ENCODE results near the gene SYNPO2L. TPM values are rescaled to one million over a fixed set of nuclear protein-coding genes. Genes with fewer than 3 reads are reported as not detected.

Gene SYNPO2L
- total RNA-seq, 4 donors from 2014 or later, result 0.14 to 4.5 TPM; not detected in 2

DNA sequence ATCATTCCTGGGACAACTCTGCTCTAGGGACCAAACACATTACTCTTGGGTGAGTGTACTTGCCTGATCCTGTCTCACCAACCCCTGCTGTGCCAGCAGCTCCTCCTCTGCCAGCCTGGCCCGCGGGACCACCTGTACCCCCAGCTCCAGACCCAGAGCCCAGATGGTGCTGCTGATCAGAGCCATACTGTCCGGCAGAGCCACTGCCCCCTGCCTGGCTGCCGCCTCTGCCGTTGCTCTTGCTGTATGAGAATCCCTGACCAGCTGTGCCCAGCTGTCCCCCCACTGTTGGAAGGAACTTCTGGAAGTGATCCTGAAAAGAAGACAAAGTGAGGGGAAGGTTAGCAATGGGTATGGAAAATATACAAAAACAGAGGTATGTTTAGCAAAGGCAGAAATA lies 21.4 kb downstream of the SYNPO2L start:
- DNase-seq, result no peak
- TF ChIP-seq CTCF (IDR thresholded peaks at IDR 0.05), result no peak
- no peak for TF ChIP-seq POLR2A (IDR thresholded peaks at IDR 0.05)
- no peak for TF ChIP-seq EP300 (IDR thresholded peaks at IDR 0.05; ENCODE audit: low read depth)
- TF ChIP-seq POLR2AphosphoS5 (IDR thresholded peaks at IDR 0.05), result no peak
- H3K4me3 ChIP-seq, result no peak overlapping the region
- H3K36me3 ChIP-seq, result no peaks in the 10 kb centered on the region
- intact Hi-C loops (cut with DNase I; ENCODE audit: low total_unique reads), result no loop called here
- no peaks in the 10 kb centered on the region for H3K4me1 ChIP-seq
- no peak overlapping the region for H3K27ac ChIP-seq
- H3K9me3 ChIP-seq, result no peaks in the 10 kb centered on the region
- H3K27me3 ChIP-seq, result no peaks in the 10 kb centered on the region
- WGBS, 2 donors (ENCODE audit: low coverage in 1 of 2), result 74% methylated on average over 5 of the region's 5 CpGs; no CpG with 5 or more reads in 1 of the 2 donors
- in situ Hi-C loops (cut with MboI; ENCODE audit: low pct_ligation_motif_present in 1 of 4, low pct_unique_long_range_greater_than_20kb in 1 of 4, low sequenced_read_pairs in 3 of 4), result loop anchor here in 1 of 4 donors (25.0 kb wide), 1 partner anchor 372 kb away; the partner anchor contains the start of gene MRPS16

GRCh38 chr10:73629165-73629564 lies 26.7 kb downstream of the SYNPO2L start:
- intact Hi-C loops (cut with DNase I; ENCODE audit: low total_unique reads) (no loop called here), in situ Hi-C loops (cut with MboI; ENCODE audit: low pct_ligation_motif_present in 1 of 4, low pct_unique_long_range_greater_than_20kb in 1 of 4, low sequenced_read_pairs in 3 of 4) (loop anchor here in 1 of 4 donors (25.0 kb wide), 1 partner anchor 367 kb away; the partner anchor contains the start of gene MRPS16)
- H3K4me1 ChIP-seq, result peaks cover 0 to 32% (median 16%) of the 10 kb centered on the region in 4 donors
- H3K27ac ChIP-seq, result peak overlapping the region; percentile 61 to 71 (median 66)
- 90 to 92% methylated on average over 2 to 5 of the region's 5 CpGs for WGBS, 2 donors (ENCODE audit: low coverage in 1 of 2)
- H3K36me3 ChIP-seq, result no peaks in the 10 kb centered on the region
- H3K27me3 ChIP-seq, result no peaks in the 10 kb centered on the region
- TF ChIP-seq POLR2A (IDR thresholded peaks at IDR 0.05) (no peak), CTCF (IDR thresholded peaks at IDR 0.05) (no peak), EP300 (IDR thresholded peaks at IDR 0.05; ENCODE audit: low read depth) (no peak), POLR2AphosphoS5 (IDR thresholded peaks at IDR 0.05) (no peak)
- no peaks in the 10 kb centered on the region for H3K9me3 ChIP-seq
- no peak overlapping the region for H3K4me3 ChIP-seq
- no peak for DNase-seq

- Histone ChIP-seq H3K4me3 (no peak overlapping the region), H3K27ac (peak overlapping the region; percentile 61 to 71 (median 66)), H3K4me1 (peaks cover 0 to 32% (median 16%) of the 10 kb centered on the region in 4 donors), H3K27me3 (no peaks in the 10 kb centered on the region), H3K9me3 (no peaks in the 10 kb centered on the region), H3K36me3 (no peaks in the 10 kb centered on the region)
- TF ChIP-seq POLR2AphosphoS5 (IDR thresholded peaks at IDR 0.05), result peak in 1 of 3 donors; percentile 43
- no peak for TF ChIP-seq POLR2A (IDR thresholded peaks at IDR 0.05)
- 43 to 56% methylated on average over 7 of the region's 7 CpGs for WGBS, 2 donors (ENCODE audit: low coverage in 1 of 2)
- peak; percentile 64 for DNase-seq
- intact Hi-C loops (cut with DNase I; ENCODE audit: low total_unique reads), result no loop called here
- in situ Hi-C loops (cut with MboI; ENCODE audit: low pct_ligation_motif_present in 1 of 4, low pct_unique_long_range_greater_than_20kb in 1 of 4, low sequenced_read_pairs in 3 of 4), result loop anchor here in 1 of 4 donors (25.0 kb wide), 1 partner anchor 366 kb away; the partner anchor contains the start of gene MRPS16
These were observed 27.4 kb downstream of the SYNPO2L start for GRCh38 chr10:73628405-73628804.

GRCh38 chr10:73627300-73627699 lies 28.5 kb downstream of the SYNPO2L start:
- intact Hi-C loops (cut with DNase I; ENCODE audit: low total_unique reads), result no loop called here
- no peak for DNase-seq

More at GRCh38 chr10:73627300-73627699, 28.5 kb downstream of the SYNPO2L start:
- WGBS, 2 donors (ENCODE audit: low coverage in 1 of 2), result 94 to 100% methylated on average over 6 of the region's 6 CpGs
- H3K4me1 ChIP-seq, result peaks cover 0 to 34% (median 16%) of the 10 kb centered on the region in 4 donors
- H3K9me3 ChIP-seq, result no peaks in the 10 kb centered on the region
- TF ChIP-seq EP300 (IDR thresholded peaks at IDR 0.05; ENCODE audit: low read depth) (no peak), CTCF (IDR thresholded peaks at IDR 0.05) (no peak), POLR2A (IDR thresholded peaks at IDR 0.05) (no peak), POLR2AphosphoS5 (IDR thresholded peaks at IDR 0.05) (no peak)
- H3K27me3 ChIP-seq, result no peaks in the 10 kb centered on the region
- H3K4me3 ChIP-seq, result no peak overlapping the region
- peak overlapping the region in 1 of 4 donors; percentile 71 for H3K27ac ChIP-seq
- no peaks in the 10 kb centered on the region for H3K36me3 ChIP-seq
- in situ Hi-C loops (cut with MboI; ENCODE audit: low pct_ligation_motif_present in 1 of 4, low pct_unique_long_range_greater_than_20kb in 1 of 4, low sequenced_read_pairs in 3 of 4), result loop anchor here in 1 of 4 donors (25.0 kb wide), 1 partner anchor 365 kb away; the partner anchor contains the start of gene MRPS16

Measured in transverse colon (tissue), 4 donors.